ENCODE data around the gene ABHD16B.
"Not testable (repeated sequence)": the region's sequence is repeated elsewhere in the genome, so short reads cannot be mapped to it uniquely, and the experiment has no call there.

The ABHD16B gene

DNA sequence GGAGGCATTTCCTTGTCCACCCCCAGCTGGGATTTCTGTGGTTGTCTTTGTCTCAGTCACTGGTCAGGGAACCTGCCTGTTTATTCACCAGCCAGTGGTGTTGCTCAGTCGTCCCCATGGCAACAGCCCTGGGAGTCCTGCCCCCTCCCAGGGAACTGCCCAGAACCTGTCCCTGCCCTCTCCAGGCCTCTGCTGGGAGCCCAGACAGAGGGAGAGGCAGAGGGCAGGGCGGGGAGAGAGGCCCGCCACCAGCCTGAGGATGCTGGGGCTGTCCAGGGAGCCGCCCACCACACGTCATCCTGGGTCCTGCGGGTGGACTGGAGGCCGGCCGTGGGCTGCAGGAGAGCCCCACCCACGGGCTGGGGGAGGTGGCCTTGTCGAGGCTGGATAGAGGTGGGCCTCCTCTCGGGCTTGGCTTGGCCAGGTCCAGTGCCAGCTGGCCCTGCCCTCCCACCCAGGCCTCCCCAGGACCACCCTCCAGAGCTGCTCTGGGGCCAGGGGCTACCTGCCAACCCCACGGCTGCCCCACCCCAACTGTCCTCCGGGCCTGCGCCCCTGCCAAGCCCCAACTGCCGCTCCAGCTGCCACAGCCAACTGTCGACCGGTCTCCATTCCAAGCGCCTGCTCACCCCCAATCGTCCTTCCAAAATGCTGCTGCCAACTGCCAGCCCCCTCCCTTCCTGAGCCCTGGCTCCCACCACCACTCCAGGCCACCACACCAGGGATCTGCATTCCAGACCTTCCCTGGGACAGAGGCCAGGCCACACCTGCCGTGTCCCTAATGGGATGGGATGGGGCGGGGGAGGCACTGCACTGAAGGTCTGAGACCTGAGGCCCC, 26.1 kb upstream of the ABHD16B start:
- DNase-seq: no peak

DNA sequence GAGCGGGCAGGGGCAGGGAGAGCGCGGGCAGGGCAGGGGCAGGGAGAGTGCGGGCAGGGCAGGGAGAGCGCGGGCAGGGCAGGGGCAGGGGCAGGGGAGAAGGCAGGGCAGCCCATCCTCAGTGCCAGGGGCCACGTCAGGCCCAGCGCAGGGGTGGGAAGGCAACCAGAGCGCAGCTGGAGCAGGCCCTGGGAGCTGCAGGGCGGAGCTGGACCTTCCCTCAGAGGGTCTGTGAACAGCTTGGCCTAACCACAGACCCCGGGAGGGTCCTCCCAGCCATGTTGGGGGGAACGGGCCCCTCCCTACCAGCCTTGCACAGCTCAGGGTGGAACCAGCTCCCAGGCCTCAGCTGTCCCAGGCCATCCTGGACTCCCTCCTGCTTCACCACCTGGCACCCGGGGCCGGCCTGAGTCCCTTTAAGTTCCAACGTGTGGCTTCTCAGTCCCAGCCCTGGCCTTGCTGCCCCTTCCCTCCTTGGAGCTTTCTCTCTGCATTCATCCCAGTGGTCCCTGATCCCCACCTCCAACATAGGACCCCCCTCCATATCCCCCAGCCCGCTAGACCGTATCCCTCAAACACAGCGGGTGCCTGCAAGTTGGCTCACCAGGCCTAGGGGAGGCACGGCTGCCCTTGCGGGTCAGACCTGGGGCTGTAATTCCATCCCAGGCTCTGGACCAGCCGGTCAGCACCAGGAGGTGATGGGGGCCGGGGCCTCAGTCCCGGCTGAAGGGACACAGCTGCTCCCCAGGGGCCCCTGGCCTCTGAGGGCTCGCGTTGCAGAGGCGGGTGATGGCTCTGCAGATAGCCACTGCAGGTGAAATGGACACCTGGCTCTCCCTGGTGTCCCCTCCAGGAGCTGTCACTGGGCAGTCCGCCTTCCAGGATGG, 24.6 kb upstream of the ABHD16B start:
- DNase-seq: no peak

DNA sequence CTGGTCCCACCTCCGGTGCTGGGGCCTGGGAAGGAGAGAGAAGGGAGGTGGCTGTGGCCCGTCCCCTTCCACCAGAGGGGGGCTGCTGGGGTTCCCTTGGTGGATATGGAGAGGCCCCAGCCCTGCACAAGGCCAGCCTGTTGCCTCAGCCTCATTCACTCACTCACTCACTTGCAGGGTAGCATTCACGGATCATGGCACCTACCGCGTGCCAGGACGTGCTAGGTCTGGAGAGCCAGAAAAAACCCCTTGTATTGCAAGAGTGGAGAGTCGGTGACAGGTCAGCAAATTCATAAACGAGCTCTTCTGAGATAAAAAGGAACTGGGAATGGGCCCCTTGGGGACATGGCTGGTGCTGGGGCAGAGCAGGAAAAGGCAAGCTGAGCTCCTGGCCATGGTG, 23.8 kb upstream of the ABHD16B start:
- no peak for DNase-seq

DNA sequence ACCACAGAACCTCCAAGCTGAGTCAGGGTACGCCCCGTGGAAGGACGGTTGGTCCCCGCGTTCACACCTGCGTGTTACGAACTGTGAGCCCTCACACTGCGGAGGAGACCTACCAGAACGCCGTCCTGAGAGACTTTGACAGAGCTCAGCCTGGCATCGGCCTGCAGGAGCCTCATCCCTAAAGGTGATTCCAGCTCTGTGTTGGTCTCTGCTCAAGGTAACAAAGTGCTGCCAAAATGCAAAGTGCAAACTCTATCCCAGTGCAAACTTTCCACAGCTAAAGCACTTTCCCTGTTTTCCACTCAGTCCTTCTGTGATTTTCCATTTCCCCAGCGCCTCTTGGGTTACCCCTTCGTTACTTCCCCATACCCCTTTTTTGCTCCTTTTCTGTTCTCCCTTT, 21.7 kb upstream of the ABHD16B start:
- DNase-seq: no peak

DNA sequence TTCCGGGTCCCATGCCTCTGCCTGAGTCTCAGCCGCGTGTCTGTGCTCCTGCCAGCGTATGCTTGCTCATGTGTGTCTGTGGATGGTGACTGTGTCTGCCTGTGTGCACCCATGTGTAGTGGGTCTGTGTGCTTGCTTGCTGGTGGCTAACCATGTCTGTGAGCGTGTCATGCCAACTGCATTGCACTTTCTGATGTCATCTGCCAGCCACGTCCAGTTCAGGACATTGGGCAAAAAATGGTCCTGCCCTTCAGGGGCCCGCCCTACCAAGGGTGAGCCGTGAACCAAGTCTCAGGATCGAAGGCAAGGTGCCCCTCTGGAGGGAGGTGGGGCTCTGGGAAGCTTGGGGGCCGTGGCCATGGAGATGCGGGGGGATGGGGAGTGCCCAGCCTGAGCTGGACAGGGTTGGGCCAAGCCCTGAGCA, 20.9 kb upstream of the ABHD16B start:
- DNase-seq: no peak

DNA sequence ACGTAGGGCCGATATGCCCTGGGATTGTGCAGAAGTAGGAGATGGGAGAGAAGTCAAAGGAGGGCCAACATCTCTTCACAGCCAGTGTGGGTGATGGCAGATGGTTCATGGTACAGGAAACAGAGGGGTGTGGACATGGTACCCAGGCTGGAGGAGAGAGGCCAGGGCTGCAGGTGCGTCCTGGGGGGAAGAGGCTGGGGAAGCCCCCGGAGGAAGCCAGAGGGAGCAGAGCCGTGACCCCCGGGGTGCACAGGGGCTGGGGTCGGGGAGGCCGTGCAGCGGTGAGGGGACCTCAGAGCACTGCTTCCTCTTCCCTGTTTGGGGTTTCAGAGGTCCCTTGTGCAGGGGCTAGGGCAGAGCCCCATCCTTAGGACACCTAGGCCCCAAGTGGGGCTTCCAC, 19.0 kb upstream of the ABHD16B start:
- no peak for DNase-seq

DNA sequence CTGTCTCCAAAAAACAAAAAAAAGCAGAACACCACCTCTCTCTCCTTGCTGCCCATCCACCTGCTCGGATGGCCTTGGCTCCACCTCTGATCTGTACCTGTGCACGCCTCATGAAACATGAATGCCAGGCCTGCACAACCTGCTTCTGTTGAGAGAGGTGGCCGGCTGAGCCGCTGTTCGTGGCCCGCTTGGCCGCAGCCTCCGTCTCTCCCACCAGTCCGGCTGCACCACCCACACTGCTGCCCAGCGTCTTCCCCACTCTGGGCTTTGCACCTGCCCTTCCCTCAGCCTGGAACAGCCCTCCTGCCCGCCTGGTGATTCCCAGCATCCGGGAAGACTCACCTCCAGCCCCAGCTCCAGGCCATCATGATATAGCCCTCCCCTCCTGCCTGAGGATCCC, 18.1 kb upstream of the ABHD16B start:
- no peak for DNase-seq

DNA sequence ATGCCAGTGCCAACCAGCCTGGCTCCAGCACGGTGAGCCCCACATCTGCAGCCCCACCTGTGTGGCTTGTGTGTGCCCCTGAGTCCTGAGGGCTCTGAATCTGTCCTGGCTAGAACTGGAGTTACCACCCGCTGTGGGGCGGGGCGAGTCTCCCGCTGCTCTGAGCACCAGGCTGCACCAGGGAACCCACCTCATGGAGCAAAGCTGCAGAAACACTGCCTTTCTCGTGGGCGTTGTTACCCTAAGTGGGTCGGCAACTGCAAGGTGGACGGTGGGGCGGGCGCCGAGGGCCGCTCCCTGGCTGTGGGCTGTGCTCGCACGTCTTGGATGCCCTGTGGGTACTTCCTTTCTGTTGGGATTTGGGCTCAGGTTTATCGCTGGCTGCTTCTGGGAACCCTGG, 17.5 kb upstream of the ABHD16B start:
- DNase-seq: no peak

DNA sequence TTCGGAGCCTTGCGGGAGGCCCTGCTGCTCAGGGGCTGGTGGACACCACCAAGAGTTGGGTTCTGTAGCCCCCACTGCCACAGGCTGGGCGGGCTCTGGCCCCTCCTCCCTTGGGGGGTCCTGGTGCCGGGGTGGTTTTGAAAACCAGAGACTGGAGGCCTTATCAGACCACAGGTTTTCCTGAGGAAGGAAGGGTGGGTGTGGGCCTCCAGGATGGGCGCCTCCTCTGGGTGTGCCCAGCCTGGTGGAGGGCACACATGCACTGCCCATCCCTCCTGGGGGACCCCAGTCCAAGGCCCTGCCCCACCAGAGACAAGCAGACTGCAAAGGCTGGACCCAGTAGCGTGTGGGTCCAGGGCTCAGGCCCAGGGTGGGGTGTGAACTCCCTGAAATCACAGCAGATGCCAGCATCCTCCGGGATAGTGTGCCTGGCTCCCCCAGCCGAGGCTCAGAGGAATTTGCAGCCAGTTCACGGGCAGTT, 16.7 kb upstream of the ABHD16B start:
- no peak for DNase-seq

DNA sequence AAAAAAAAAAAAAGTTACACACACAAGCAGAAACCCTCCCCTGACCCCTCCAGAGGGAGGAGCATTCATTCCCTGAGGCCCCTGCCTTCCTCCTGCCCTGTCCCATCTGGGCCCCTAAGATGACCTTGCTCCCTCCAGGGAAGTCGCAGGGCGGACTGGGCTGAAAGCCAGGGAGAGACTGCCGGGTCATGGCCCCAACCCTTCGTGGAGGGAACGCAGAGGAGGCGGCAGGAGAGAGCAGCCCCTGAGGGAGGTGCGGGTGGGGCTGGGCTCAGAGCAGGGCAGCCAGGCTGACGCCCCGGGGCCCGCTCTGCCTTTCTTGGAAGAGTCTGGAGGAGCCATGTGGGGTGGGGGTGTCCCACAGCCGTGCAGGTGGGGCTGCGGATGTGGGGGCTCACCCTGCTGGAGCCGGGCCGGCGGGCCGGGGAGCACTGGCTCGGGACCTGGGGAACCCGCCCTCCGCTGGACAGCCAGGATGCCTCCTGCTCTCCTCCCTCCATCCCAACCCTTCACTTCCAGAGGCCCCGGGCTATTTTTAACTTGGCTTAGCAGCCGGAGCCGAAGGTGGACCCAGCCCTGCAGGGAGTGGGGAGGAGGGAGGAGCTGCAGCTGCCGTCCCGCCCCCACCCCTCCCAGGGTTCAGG, 15.0 kb upstream of the ABHD16B start:
- DNase-seq: no peak

DNA sequence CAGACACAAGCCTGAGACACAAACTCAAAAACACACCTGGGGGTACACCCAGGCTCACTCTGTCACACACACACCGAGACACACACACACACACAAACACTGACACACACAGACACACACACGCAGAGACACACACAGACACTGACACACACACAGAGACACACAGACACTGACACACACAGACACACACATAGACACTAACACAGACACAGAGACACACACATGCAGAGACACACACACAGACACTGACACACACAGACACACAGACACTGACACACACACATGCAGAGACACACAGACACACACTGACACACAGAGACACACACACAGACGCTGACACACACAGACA, 14.4 kb upstream of the ABHD16B start:
- no peak for DNase-seq

DNA sequence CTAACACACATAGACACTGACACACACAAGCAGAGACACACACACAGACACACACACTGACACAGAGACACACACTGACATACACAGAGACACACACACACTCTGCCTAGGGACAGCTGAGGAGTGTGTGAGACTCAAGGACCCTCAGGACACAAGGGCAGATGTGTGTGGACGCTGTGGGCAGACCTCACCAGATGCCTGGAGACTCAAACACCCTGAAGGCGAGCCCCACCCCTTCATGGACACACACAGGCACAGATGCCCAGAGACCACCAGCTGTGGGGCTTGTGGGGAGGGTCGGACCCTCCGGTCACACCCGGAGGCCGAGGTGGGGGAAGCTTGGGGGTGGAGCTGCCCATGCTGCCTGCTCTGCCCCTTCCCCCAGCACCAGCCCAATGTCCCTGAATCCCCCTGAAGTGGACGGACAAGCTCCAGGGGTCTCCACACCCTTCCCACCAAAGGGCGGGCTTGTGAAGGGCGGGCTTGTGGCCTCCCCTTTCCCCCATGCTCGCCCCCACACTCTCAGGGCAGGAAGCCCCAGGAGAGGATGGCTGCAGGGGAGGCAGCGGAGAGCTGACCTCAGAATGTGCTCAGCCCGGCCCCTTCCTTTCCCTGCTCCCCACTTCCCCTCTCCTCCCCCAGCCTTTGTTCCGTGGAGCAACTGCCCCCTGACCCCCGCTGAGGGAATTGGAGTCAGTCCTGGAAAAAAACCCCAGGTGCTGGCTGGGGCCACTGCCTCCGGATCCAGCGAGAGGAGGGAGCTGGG, 13.9 kb upstream of the ABHD16B start:
- peak in 1 of 2 donors; percentile 31 for DNase-seq

DNA sequence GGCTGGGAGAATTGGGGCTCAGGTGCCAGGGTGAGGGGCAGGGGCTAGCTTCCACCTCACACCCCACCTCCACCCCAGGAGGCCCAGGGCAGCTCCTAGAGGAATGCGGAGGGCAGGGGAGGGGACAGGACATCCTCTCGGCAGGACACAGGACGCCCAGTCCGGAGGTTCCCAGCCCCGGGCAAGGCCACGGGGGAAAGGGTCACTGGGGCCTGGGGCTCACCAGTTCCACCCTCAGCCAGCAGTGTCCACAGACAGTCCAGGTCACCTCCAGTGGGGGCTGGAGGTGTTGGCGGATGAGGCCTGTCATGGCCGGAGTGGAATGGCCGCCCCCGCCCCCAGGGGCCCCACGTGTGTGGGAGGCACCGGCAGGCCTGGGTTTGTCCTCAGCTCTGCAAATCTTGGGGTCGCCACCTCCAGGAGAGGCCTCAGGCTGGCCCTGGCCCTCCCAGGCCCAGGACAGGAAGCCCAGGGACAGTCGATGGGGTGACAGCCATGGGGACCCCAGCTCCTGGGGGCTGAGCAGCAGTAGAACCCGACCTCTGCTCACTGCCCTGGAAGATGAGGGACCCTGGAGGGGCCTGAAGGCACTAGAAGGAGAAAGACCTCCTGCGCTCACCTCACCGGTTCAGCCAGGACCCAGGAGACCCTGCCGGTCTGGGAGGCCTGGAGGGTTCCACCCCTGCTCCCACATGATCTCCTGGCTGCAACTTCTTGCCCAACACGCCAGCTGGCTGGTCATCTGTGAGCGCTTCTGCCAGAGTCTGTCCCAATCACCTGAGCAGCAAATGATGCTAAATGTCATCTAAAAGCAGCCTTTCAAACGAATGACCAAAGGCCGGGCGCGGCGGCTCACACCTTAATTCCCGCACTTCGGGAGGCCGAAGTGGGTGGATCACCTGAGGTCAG, 13.0 kb upstream of the ABHD16B start:
- no peak for DNase-seq

DNA sequence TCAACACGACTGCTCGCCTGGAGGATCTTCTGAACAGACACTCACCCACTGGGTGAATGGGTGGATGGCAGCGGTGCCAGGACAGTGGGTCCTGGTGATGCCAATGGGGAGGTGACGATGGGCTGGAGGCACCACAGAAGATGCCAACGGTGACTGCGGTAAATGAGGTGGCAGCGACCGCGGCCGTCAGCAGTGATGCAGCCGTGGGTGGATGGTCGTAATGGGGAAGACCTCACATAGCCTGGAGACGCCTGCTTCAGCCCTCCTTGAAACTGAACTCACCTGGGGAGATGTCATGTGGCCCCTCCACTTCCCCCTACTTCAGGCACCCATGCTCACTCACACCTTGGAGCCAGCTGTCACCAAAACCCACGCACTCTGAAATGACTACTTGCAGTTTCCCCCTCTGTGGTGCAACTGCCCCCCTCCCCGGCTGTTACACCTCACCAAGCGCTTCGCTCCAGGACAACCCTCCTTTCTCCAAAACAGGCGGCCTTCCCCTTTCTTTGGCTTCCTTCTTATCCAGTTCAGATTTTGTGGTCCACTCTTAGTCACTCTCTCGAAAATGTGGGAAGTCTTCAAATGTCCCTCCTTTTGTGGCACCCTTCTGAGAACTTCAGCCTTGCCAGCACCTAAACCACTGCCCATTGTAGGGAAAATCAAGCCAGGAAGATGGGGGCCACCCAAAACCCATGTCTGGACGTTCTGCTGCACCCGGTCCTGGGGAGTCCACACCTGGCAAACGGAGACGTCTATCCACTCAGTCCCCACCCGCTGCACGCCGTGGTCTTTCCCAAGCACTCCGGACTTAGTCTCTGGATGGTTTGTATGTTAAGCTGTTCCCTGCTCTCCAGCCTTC, 10.4 kb upstream of the ABHD16B start:
- DNase-seq: no peak

DNA sequence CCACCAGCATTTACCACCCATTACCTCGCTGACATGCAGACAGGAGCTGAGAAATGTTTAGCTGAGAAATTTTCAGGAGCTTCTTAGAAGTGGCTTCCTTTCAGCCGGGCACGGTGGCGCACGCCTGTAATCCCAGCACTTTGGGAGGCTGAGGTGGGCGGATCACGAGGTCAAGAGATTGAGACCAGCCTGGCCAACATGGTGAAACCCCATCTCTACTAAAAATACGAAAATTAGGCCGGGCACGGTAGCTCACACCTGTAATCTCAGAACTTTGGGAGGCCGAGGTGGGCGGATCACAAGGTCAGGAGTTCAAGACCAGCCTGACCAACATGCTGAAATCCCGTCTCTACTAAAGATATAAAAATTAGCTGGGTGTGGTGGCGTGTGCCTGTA, 9.8 kb upstream of the ABHD16B start:
- DNase-seq: not testable (repeated sequence)

DNA sequence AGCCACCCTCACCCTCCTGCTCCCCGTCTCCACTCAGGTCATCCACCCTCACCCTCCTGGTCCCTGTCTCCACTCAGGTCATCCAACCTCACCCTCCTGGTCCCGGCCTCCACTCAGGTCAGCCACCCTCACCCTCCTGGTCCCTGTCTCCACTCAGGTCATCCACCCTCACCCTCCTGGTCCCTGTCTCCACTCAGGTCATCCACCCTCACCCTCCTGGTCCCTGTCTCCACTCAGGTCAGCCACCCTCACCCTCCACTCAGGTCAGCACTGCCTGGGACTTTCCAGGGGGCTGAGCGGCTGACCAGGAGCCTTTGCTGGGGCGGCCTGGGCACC, 7.6 kb upstream of the ABHD16B start:
- not testable (repeated sequence) for DNase-seq

DNA sequence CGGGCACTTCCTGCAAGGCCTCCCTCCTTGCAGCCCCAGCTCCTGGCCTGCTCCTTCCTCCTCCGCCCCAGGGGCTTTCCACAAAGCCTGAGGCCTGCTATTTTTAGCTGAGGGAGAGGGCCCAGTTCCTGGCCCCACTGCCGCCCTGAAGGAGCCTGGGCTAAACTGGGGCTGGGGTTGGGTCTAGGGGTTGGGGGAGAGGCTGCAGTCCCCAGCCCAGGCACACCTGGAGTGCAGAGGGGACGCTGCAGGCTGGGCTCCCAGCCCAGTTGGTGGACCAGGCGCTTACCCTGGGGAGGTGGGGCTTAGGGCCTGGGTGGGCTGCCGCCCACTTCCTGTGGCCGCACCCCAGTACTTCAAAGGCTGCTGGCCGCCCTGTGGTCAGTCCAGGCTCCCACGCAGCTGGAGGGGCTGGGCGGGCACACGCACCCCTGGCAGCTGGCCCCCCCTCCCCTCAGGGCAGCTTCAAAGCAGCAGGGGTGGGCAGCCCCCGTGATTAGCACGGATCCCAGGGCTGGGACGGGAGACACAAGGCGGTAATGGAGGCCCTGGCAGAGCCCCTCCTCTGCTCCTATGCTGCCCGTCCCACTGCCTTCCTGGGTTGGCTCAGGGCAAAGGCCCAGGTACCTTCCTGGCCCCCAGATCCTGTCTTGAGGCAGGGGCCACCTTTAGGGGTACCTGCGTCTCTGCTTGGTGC, 7.1 kb upstream of the ABHD16B start:
- DNase-seq: peak in 1 of 2 donors; percentile 33

DNA sequence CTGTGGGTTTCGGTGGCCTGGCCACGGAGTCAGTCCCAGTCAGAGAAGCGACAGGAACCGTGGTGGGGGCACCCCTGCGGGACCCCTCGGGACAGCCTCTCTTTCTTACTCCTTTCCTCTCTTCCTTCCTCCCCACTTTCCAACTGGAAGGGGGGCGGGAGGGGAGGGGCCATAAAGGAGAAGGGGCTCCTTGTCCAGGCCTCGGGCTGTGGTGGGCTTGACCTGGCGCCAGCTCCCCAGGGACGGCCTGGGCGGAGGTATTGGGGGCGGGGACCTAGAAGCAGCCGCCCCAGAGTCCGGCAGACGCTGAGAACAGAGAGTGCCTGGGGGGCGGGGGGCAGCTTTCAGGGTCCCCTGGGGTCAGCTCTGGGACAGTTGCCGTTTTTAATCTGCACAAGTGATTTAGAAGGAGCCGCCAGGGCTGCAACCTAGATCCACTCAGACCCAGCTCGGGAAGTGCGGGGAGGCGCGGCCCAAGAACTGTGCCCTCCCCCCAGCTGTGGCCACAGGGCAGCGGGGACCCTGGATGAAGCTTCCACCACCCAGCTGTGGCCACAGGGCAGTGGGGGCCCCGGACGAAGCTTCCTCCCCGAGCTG, 6.4 kb upstream of the ABHD16B start:
- DNase-seq: no peak

DNA sequence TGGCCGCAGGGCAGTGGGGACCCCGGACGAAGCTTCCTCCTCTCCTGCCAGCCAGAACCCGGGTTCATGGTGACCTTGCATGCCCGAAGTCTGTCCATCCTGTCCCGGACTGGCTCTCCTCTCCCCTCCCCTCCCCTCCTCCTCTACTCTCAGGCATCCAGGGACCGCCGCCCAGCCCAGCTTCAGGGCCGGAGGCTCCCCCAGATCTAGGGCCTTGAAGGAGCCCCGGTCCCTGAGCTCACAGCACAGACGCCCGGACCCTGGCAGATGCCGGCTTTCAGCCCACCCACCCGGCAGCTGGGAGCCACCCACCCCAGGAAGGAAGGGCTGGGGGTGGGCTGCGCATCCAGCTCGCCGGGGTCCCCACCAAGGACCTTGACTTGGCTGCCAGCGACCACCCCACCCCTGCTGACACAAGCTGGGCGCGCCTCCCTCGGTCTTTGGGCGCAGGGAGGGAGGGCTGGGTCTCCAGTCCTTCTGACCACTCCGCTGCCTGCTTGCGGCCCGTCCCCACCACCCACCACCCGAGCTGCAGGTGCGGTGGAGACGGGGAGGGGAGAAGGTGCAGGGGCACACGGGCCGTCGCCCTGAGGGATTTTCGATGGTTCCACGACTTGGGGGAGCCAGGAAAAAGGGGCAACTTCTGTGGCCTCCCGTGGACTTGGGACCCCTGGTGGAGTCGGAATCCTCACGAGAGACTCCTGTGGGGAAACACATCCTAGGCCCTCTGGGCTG, 5.8 kb upstream of the ABHD16B start:
- no peak for DNase-seq

Measured in bone marrow (tissue), 2 donors.